SJSA1 (cell line): Measurements from ENCODE around the gene HRC. TPM values are rescaled to one million over a fixed set of nuclear protein-coding genes. Genes with fewer than 3 reads are reported as not detected.

Experiments
- DNase-seq, 2 experiments: peaks; one replicate each; pipeline ENCODE4 v3.0.0-alpha.2; 2015 to 2020; ENCODE audit warnings: low spot score in 2 of 2, low read depth in 1 of 2
- H3K27ac ChIP-seq: fragments of 250-450 bp; sonication (Bioruptor Pico); 2 replicates; pipeline ENCODE4 v1.5.1; 2020; ENCODE audit warnings: mild to moderate bottlenecking, moderate library complexity
- H3K27me3 ChIP-seq: fragments of 250-450 bp; sonication (Bioruptor Pico); replicated peaks from 2 replicates; pipeline ENCODE4 v1.5.1; 2020; ENCODE audit warnings: mild to moderate bottlenecking, moderate library complexity
- H3K36me3 ChIP-seq: fragments of 250-450 bp; sonication (Bioruptor Pico); 2 replicates; pipeline ENCODE4 v1.5.1; 2020; ENCODE audit warnings: mild to moderate bottlenecking
- H3K4me1 ChIP-seq: fragments of 250-450 bp; sonication (Bioruptor Pico); replicated peaks from 2 replicates; pipeline ENCODE4 v1.6.1; 2021; ENCODE audit warnings: mild to moderate bottlenecking
- H3K4me3 ChIP-seq: fragments of 250-450 bp; sonication (Bioruptor Pico); 2 replicates; pipeline ENCODE4 v1.5.1; 2020; ENCODE audit warnings: mild to moderate bottlenecking
- H3K9me3 ChIP-seq: fragments of 250-450 bp; sonication (Bioruptor Pico); replicated peaks from 2 replicates; pipeline ENCODE4 v1.5.1; 2020; ENCODE audit warnings: mild to moderate bottlenecking
- total RNA-seq: library from RNA; depleted of rRNA; stranded (reverse); fragments of >200 nt; shearing (Covaris generic); gene quantifications from 2 replicates; pipeline ENCODE4 v1.2.3, GENCODE V29; 2014; rRNA removed

HRC gene, protein sequence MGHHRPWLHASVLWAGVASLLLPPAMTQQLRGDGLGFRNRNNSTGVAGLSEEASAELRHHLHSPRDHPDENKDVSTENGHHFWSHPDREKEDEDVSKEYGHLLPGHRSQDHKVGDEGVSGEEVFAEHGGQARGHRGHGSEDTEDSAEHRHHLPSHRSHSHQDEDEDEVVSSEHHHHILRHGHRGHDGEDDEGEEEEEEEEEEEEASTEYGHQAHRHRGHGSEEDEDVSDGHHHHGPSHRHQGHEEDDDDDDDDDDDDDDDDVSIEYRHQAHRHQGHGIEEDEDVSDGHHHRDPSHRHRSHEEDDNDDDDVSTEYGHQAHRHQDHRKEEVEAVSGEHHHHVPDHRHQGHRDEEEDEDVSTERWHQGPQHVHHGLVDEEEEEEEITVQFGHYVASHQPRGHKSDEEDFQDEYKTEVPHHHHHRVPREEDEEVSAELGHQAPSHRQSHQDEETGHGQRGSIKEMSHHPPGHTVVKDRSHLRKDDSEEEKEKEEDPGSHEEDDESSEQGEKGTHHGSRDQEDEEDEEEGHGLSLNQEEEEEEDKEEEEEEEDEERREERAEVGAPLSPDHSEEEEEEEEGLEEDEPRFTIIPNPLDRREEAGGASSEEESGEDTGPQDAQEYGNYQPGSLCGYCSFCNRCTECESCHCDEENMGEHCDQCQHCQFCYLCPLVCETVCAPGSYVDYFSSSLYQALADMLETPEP
- not detected in 2 replicates for total RNA-seq

- no peaks in the 10 kb centered on the region for H3K36me3 ChIP-seq
- DNase-seq: no peak
- peaks cover 2% of the 10 kb centered on the region; the same call in 1 of the 2 replicates for H3K9me3 ChIP-seq
- H3K4me3 ChIP-seq: no peak within 1 kb of the TSS
- H3K27me3 ChIP-seq: no peaks in the 10 kb centered on the region
- peaks cover 20% of the 10 kb centered on the region for H3K4me1 ChIP-seq
- H3K27ac ChIP-seq: no peak within 1 kb of the TSS
These were observed at the start of gene HRC for GRCh38 chr19:49155005-49155819. TSS of gene HRC (minus strand) at chr19:49155396. CDS start at chr19:49155237, 159 bp downstream.

DNA sequence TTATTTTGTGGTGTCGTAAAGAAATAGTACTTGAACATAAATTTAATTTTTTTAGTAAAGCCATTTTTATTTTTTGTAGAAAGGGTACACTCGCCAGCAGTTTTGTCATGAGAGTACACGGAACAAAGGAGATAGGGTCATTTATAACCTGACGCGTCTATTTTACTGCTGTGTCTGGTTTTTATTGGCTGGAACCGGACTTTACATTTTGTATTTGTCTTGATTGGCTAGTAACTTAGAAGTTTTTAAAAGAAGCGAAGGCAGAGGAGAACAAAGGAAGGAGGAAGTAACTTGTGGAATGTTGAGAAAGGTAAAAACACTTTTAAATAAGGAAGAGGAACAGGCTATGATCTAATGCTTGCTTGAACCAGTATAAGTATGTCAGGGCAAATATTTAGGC is 45.8 kb upstream of the HRC start:
- DNase-seq: no peak
- no peaks in the 10 kb centered on the region for H3K27me3 ChIP-seq
- H3K27ac ChIP-seq: no peak overlapping the region
- no peak overlapping the region for H3K4me3 ChIP-seq
- no peaks in the 10 kb centered on the region for H3K9me3 ChIP-seq
- peaks cover 26% of the 10 kb centered on the region for H3K4me1 ChIP-seq
- H3K36me3 ChIP-seq: peaks cover 40% of the 10 kb centered on the region

DNA sequence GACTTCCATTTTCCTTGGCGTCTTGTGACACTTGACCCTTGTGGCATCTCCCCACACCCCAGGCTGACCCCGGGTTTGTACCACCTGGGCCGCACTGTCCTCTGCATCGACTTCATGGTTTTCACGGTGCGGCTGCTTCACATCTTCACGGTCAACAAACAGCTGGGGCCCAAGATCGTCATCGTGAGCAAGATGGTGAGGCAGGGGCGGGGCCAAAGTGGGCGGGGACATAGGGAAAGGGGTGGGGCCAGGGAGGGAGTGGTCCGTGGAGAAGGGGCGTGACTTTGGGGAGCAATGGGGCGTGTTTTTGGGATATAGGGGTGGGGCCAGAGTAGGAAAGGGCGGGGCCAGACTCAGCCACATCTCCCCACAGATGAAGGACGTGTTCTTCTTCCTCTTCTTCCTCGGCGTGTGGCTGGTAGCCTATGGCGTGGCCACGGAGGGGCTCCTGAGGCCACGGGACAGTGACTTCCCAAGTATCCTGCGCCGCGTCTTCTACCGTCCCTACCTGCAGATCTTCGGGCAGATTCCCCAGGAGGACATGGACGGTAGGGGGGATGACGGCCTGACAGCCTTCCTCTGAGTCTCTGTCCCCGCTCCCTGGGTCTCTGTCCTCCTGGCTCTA is 45.2 kb upstream of the HRC start:
- Histone ChIP-seq H3K36me3 (peaks cover 40% of the 10 kb centered on the region), H3K4me1 (peaks cover 26% of the 10 kb centered on the region)

DNA sequence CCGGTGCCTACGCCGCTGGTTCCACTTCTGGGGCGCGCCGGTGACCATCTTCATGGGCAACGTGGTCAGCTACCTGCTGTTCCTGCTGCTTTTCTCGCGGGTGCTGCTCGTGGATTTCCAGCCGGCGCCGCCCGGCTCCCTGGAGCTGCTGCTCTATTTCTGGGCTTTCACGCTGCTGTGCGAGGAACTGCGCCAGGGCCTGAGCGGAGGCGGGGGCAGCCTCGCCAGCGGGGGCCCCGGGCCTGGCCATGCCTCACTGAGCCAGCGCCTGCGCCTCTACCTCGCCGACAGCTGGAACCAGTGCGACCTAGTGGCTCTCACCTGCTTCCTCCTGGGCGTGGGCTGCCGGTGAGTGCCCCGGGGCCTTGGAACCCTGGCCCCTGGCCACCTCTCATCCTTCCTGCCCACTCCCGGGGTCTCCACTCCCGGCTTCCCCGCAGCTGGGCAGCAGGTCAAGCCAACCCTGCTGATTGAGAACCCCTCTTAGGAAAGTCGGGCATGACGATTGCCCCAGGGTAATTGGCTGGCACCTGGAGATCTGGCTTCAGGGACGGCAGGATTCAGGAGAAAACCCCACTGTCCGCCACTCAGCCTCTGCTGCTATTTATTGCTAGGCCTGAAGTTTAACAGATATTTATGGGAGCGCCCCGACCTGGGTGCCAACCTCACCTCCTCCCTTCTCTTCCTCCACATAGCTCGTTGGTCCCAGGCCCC is 41.5 kb upstream of the HRC start:
- peaks cover 14% of the 10 kb centered on the region for H3K4me1 ChIP-seq
- H3K36me3 ChIP-seq: peaks cover 26% of the 10 kb centered on the region
- H3K27me3 ChIP-seq: no peaks in the 10 kb centered on the region
- no peak overlapping the region for H3K27ac ChIP-seq
- no peak overlapping the region for H3K4me3 ChIP-seq
- no peaks in the 10 kb centered on the region for H3K9me3 ChIP-seq
- no peak for DNase-seq

More for the DNA sequence above, 45.2 kb upstream of the HRC start:
- no peak for DNase-seq
- H3K9me3 ChIP-seq: no peaks in the 10 kb centered on the region
- no peaks in the 10 kb centered on the region for H3K27me3 ChIP-seq
- H3K27ac ChIP-seq: no peak overlapping the region
- no peak overlapping the region for H3K4me3 ChIP-seq

GRCh38 chr19:49194408-49194807 is 39.2 kb upstream of the HRC start:
- peaks cover 14% of the 10 kb centered on the region for H3K4me1 ChIP-seq
- H3K27ac ChIP-seq: no peak overlapping the region
- H3K4me3 ChIP-seq: no peak overlapping the region
- peaks cover 29% of the 10 kb centered on the region for H3K36me3 ChIP-seq
- H3K9me3 ChIP-seq: no peaks in the 10 kb centered on the region
- DNase-seq: no peak
- H3K27me3 ChIP-seq: no peaks in the 10 kb centered on the region

DNA sequence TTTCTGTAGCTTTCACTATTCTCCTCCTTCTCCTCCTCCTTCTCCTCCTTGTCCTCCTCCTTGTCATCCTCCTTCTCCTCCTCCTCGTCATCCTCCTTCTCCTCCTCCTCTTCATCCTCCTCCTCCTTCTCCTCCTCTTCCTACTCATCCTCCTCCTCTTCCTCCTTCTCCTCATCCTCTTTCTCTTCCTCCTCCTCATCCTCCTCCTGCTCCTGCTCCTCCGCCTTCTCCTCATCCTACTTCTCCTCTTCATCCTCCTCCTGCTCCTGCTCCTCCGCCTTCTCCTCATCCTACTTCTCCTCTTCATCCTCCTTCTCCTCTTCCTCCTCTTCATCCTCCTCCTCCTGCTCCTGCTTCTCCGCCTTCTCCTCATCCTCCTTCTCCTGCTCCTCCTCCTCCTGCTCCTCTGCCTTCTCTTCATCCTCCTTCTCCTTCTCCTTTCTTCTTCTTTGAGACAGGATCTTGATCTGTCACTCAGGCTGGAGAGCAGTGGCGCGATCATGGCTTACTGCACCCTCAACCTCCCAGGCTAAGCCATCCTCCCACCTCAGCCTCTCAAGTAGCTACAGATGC is 38.7 kb upstream of the HRC start:
- Histone ChIP-seq H3K9me3 (no peaks in the 10 kb centered on the region), H3K4me1 (peaks cover 10% of the 10 kb centered on the region), H3K4me3 (no peak overlapping the region), H3K27me3 (no peaks in the 10 kb centered on the region), H3K27ac (no peak overlapping the region), H3K36me3 (peaks cover 30% of the 10 kb centered on the region)
- no peak for DNase-seq

GRCh38 chr19:49190781-49191180 is 35.6 kb upstream of the HRC start:
- peaks cover 25% of the 10 kb centered on the region for H3K36me3 ChIP-seq
- no peaks in the 10 kb centered on the region for H3K4me1 ChIP-seq
- no peak overlapping the region for H3K27ac ChIP-seq
- no peaks in the 10 kb centered on the region for H3K27me3 ChIP-seq
- H3K9me3 ChIP-seq: no peaks in the 10 kb centered on the region
- no peak for DNase-seq
- H3K4me3 ChIP-seq: no peak overlapping the region

DNA sequence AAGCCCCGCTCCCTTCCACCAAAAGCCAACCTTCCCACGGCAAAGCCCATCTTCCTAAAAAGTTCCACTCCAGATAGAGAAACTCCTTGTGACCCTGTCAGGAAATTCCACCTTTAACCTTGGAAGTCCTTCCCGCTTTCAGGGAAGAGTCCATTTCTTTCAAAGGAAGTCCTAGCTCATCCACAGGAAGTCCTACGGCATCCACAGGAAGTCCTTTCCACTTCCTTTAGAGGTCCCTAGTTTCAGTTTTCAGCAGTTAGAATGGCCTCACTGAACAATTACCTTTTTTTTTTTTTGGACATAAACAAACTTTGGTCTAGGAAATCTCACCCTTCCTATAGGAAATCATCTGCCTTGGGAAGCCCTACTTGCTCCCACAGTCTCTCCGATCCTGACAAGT is 34.1 kb upstream of the HRC start:
- no peak overlapping the region for H3K27ac ChIP-seq
- H3K27me3 ChIP-seq: no peaks in the 10 kb centered on the region
- no peaks in the 10 kb centered on the region for H3K9me3 ChIP-seq
- H3K4me3 ChIP-seq: no peak overlapping the region
- DNase-seq: no peak
- peaks cover 29% of the 10 kb centered on the region for H3K36me3 ChIP-seq
- H3K4me1 ChIP-seq: no peaks in the 10 kb centered on the region

GRCh38 chr19:49188626-49189200 is 33.5 kb upstream of the HRC start:
- no peaks in the 10 kb centered on the region for H3K4me1 ChIP-seq
- no peaks in the 10 kb centered on the region for H3K9me3 ChIP-seq
- peaks cover 32% of the 10 kb centered on the region for H3K36me3 ChIP-seq
- H3K27ac ChIP-seq: no peak overlapping the region
- no peak overlapping the region for H3K4me3 ChIP-seq
- no peak for DNase-seq
- no peaks in the 10 kb centered on the region for H3K27me3 ChIP-seq

DNA sequence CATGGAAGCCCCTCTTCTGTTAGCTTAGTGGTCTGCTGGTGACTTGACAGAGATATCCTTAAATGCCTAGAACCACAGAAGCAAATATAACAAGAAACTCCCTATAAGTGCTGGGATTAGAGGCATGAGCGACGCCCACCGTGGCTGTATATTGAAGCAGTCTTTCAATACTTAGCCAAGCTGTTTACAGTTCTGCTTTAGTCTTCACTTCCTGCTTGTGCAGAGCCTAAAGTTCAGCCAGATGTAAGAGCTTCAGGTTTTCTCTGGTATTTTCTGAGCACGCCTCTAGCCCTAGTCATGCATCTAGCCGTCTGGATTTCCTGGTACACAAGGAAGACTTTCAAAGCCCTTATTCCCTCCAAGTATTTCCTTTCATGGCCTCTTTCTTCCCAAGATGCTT is 30.9 kb upstream of the HRC start:
- Histone ChIP-seq H3K9me3 (no peaks in the 10 kb centered on the region; the same call in 1 of the 2 replicates), H3K4me3 (no peak overlapping the region), H3K27me3 (no peaks in the 10 kb centered on the region), H3K27ac (no peak overlapping the region), H3K4me1 (no peaks in the 10 kb centered on the region), H3K36me3 (peaks cover 36% of the 10 kb centered on the region)
- no peak for DNase-seq

- no peak overlapping the region for H3K4me3 ChIP-seq
- peaks cover 19% of the 10 kb centered on the region for H3K36me3 ChIP-seq
- H3K9me3 ChIP-seq: no peaks in the 10 kb centered on the region; the same call in 1 of the 2 replicates
- H3K27ac ChIP-seq: no peak overlapping the region
- DNase-seq: no peak
- H3K27me3 ChIP-seq: no peaks in the 10 kb centered on the region
- no peaks in the 10 kb centered on the region for H3K4me1 ChIP-seq
These were observed 27.7 kb upstream of the HRC start for GRCh38 chr19:49182848-49183375.
